ENCODE measurements around the gene SNF8.

DNA sequence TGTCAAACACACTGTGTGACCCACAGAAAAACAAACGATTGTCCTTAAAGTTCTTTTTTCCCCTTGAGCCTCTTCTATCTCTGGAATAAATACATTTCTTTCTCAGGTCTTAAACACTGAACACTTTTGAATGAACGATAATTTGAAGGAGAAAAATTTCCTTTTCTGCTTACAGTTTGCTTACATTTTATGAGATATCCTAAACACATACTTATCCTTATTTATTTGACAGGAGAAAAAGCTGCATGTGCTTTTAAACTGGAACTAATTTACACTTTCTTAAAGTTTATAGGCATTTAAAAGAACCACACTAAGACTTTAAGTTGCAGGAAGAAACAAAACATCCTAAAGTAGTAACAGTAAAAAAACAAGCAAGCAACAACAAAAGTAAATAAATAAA, 47.8 kb upstream of the SNF8 start:
- TF ChIP-seq EZH2 (IDR thresholded peaks at IDR 0.05; ENCODE audit: low read length, missing control alignments) (no peak), CTCF (conservative IDR thresholded peaks at IDR 0.05 in 1 of 2, IDR thresholded peaks at IDR 0.05 in 1 of 2; ENCODE audit: low read depth in 1 of 2, low read length in 2 of 2) (no peak)
